GM19023 (cell line): ENCODE results near the gene ADM5.
"Not testable (repeated sequence)": the region's sequence is repeated elsewhere in the genome, so short reads cannot be mapped to it uniquely, and the experiment has no call there.

Experiments
- ATAC-seq: cut with Tn5 transposase; IDR thresholded peaks from one replicate; pipeline ENCODE4 v1.9.1; 2021; ENCODE audit warnings: mild to moderate bottlenecking, moderate library complexity; ENCODE audit not compliant: unreplicated experiment

ADM5 gene

GRCh38 chr19:49699364-49699763 is 10.0 kb downstream of the ADM5 start:
- ATAC-seq, result no peak

- ATAC-seq, result no peak
Observed at GRCh38 chr19:49700563-49700962, 11.2 kb downstream of the ADM5 start.

- no peak for ATAC-seq
Observed at GRCh38 chr19:49701271-49701786, 11.9 kb downstream of the ADM5 start.

- no peak for ATAC-seq
Observed at GRCh38 chr19:49704888-49705642, 15.7 kb downstream of the ADM5 start.

- ATAC-seq, result no peak
Observed at GRCh38 chr19:49705919-49706318, 16.5 kb downstream of the ADM5 start.

GRCh38 chr19:49710372-49710951 is 21.1 kb downstream of the ADM5 start:
- ATAC-seq, result no peak

GRCh38 chr19:49712397-49712859 is 23.0 kb downstream of the ADM5 start:
- no peak for ATAC-seq

GRCh38 chr19:49713236-49713845 is 23.9 kb downstream of the ADM5 start:
- ATAC-seq, result no peak

- no peak for ATAC-seq
Observed at GRCh38 chr19:49716154-49716553, 26.8 kb downstream of the ADM5 start.

GRCh38 chr19:49718511-49718910 is 29.1 kb downstream of the ADM5 start:
- no peak for ATAC-seq

GRCh38 chr19:49718991-49719390 is 29.6 kb downstream of the ADM5 start:
- no peak for ATAC-seq

GRCh38 chr19:49719420-49719819 is 30.0 kb downstream of the ADM5 start:
- not testable (repeated sequence) for ATAC-seq

- no peak for ATAC-seq
Observed at GRCh38 chr19:49727217-49728030, 38.0 kb downstream of the ADM5 start.

- ATAC-seq, result no peak
Observed at GRCh38 chr19:49730166-49730565, 40.8 kb downstream of the ADM5 start.

GRCh38 chr19:49738268-49738667 is 48.9 kb downstream of the ADM5 start:
- ATAC-seq, result no peak

- ATAC-seq, result no peak
Observed at GRCh38 chr19:49739098-49739497, 49.7 kb downstream of the ADM5 start.

- ATAC-seq, result no peak
Observed at GRCh38 chr19:49739933-49740332, 50.5 kb downstream of the ADM5 start.
